ENCODE data around the gene TBL1XR1. TPM values are rescaled to one million over a fixed set of nuclear protein-coding genes. Genes with fewer than 3 reads are reported as not detected.

Gene TBL1XR1
- total RNA-seq, 3 donors from 2014 or later = 141 to 161 (median 154) TPM

DNA sequence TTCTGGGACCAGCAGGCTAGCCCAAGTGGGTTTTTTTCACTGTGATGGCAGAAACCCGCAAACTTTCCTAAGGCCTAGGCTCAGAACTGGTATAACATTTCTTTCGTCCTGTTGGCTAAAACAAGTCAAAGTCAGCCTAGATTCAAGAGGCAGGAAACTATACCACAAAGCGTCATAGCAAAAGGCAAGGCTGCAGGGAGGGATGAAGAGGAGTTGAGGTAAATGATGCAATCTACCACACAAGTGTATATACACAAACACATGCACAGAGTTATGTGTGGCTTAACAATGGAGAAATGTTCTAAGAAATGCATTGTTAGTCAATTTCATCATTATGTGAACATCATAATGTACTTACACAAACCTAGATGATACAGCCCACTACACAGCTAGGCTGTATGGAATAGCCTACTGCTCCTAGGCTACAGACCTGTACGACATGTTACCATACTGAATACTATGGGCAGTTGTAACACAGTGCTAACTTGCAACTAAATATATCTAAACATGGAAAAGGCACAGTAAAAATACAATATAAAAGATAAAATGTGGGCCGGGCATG lies 225.6 kb downstream of the TBL1XR1 start:
- no peak for DNase-seq
- Mint-ChIP-seq H3K4me3 (no peak overlapping the region), H3K4me1 (ENCODE audit: low read depth) (no peaks in the 10 kb centered on the region), H3K9me3 (no peaks in the 10 kb centered on the region), H3K36me3 (ENCODE audit: insufficient read depth) (no peaks in the 10 kb centered on the region), H3K27me3 (ENCODE audit: low read depth) (no peaks in the 10 kb centered on the region)
- ATAC-seq = no peak

GRCh38 chr3:176970770-176971169 lies 226.5 kb downstream of the TBL1XR1 start:
- ATAC-seq (no peak), DNase-seq (no peak)
- Mint-ChIP-seq H3K4me3 (no peak overlapping the region), H3K27me3 (ENCODE audit: low read depth) (no peaks in the 10 kb centered on the region), H3K4me1 (ENCODE audit: low read depth) (no peaks in the 10 kb centered on the region), H3K9me3 (no peaks in the 10 kb centered on the region), H3K36me3 (ENCODE audit: insufficient read depth) (no peaks in the 10 kb centered on the region)

- ATAC-seq = no peak
- Mint-ChIP-seq H3K4me3 (no peak overlapping the region), H3K9me3 (no peaks in the 10 kb centered on the region), H3K27me3 (ENCODE audit: low read depth) (no peaks in the 10 kb centered on the region), H3K4me1 (ENCODE audit: low read depth) (no peaks in the 10 kb centered on the region), H3K36me3 (ENCODE audit: insufficient read depth) (no peaks in the 10 kb centered on the region)
- no peak for DNase-seq
Measured at GRCh38 chr3:176969506-176969905, 227.8 kb downstream of the TBL1XR1 start.

Data from activated T-cell treated with anti-CD3 and anti-CD28 coated beads, Interleukin-2, amount 50 U/mL, for 4 hours (primary cell).